Panc1 (cell line): ENCODE measurements around the gene FBXO45. TPM values are rescaled to one million over a fixed set of nuclear protein-coding genes. Genes with fewer than 3 reads are reported as not detected.

Experiments
- ATAC-seq: fragments of 200-7000 bp; cut with Tn5 transposase; 2 replicates; pipeline ENCODE4 v1.9.1; 2020; ENCODE audit warnings: mild to moderate bottlenecking, moderate library complexity
- BruUV-seq: library from RNA; stranded (reverse); fragments of 400-500 nt; replicated peaks from 2 replicates; lab custom pipeline; 2021; lab: Mats Ljungman, UMichigan
- CTCF ChIA-PET: fragments of 300-600 bp; sonication (Branson Sonifier 250); formaldehyde crosslinking; loops from one replicate; lab custom pipeline; 2022; ENCODE audit warnings: antibody characterized with exemption; lab: Charles Lee
- POLR2A ChIA-PET: fragments of 300-600 bp; sonication (Branson Sonifier 250); formaldehyde crosslinking; loops from one replicate; lab custom pipeline; 2022; ENCODE audit warnings: antibody characterized with exemption; lab: Charles Lee
- DNase-seq: peaks from one replicate; pipeline ENCODE4 v3.0.0-alpha.2; 2010; ENCODE audit warnings: low read depth, low spot score
- H3K27ac ChIP-seq: 2 replicates; pipeline ENCODE4 v1.5.1; 2011; ENCODE audit warnings: mild to moderate bottlenecking, low read length, inconsistent platforms
- H3K27me3 ChIP-seq: fragments of 200-500 bp; sonication (Bioruptor generic); 2 replicates; pipeline ENCODE4 v1.6.0; 2014; ENCODE audit warnings: low read length, inconsistent platforms; ENCODE audit not compliant: control insufficient read depth, insufficient read depth
- H3K36me3 ChIP-seq: fragments of 200-500 bp; sonication (Bioruptor generic); 2 replicates; pipeline ENCODE4 v1.5.1; 2014; ENCODE audit warnings: inconsistent platforms, mild to moderate bottlenecking, low read length, moderate library complexity; ENCODE audit not compliant: control insufficient read depth, insufficient read depth
- H3K4me1 ChIP-seq: 2 replicates; pipeline ENCODE4 v1.5.1; 2011; ENCODE audit warnings: inconsistent platforms, mild to moderate bottlenecking, low read length, moderate library complexity; ENCODE audit not compliant: control insufficient read depth, insufficient read depth
- H3K4me3 ChIP-seq, 2 experiments: 2 replicates each; pipeline ENCODE4 v1.5.1; 2011 to 2012; ENCODE audit warnings: low read depth in 2 of 2, low read length in 2 of 2, mild to moderate bottlenecking in 2 of 2, inconsistent platforms in 1 of 2, moderate library complexity in 1 of 2
- H3K9me3 ChIP-seq: fragments of 200-500 bp; sonication (Bioruptor generic); 2 replicates; pipeline ENCODE4 v1.5.1; 2014; ENCODE audit warnings: low read depth, mild to moderate bottlenecking, inconsistent platforms, low read length, moderate library complexity; ENCODE audit not compliant: control insufficient read depth, insufficient read depth
- CTCF ChIP-seq: fragments of 450-650 bp; IDR thresholded peaks from 2 replicates; pipeline ENCODE4 v1.5.1; 2017; ENCODE audit warnings: mild to moderate bottlenecking
- POLR2AphosphoS5 ChIP-seq: IDR thresholded peaks from 2 replicates; pipeline ENCODE4 v1.6.1; 2012; ENCODE audit warnings: mild to moderate bottlenecking, low read depth, low read length, moderate library complexity
- REST ChIP-seq, 2 experiments: IDR thresholded peaks; 2 replicates each; pipeline ENCODE4 v1.6.1; 2011 to 2012; ENCODE audit warnings: low read depth in 2 of 2, control low read depth in 1 of 2, low read length in 1 of 2, mild to moderate bottlenecking in 1 of 2, moderate library complexity in 1 of 2; ENCODE audit not compliant: insufficient read depth in 1 of 2
- SIN3A ChIP-seq: IDR thresholded peaks from 2 replicates; pipeline ENCODE4 v1.6.1; 2012; ENCODE audit warnings: low read depth, mild to moderate bottlenecking, low read length, moderate library complexity, borderline replicate concordance; ENCODE audit not compliant: insufficient read depth
- TCF7L2 ChIP-seq: IDR thresholded peaks from 2 replicates; pipeline ENCODE4 v1.6.1; 2011; ENCODE audit warnings: mild to moderate bottlenecking, low read depth, low read length, inconsistent platforms
- in situ Hi-C: cut with HindIII; loops from 2 replicates; pipeline ENCODE4 v1.10.0; 2016; ENCODE audit warnings: low sequenced_read_pairs, low pct_unique_long_range_greater_than_20kb
- intact Hi-C: fragments of 100-400 bp; cut with micrococcal nuclease; formaldehyde crosslinking; loops from one replicate; pipeline ENCODE4 v1.10.0; 2022; ENCODE audit not compliant: unreplicated experiment
- total RNA-seq: library from RNA; stranded (reverse); gene quantifications from one replicate; pipeline ENCODE4 v1.2.1, GENCODE V29; 2021; ENCODE audit not compliant: unreplicated experiment

FBXO45 gene
- total RNA-seq, 1 experiment from 2014 or later = 21.6 TPM

GRCh38 chr3:196625331-196625730 is 56.9 kb downstream of the FBXO45 start:
- no peaks in the 10 kb centered on the region for H3K9me3 ChIP-seq
- DNase-seq = no peak
- no peaks in the 10 kb centered on the region for H3K36me3 ChIP-seq
- in situ Hi-C loops = no loop called here
- H3K27ac ChIP-seq = peak overlapping the region; percentile 5; the same call in 1 of the 2 replicates
- no peaks in the 10 kb centered on the region for H3K27me3 ChIP-seq
- peaks cover 20% of the 10 kb centered on the region for H3K4me1 ChIP-seq
- H3K4me3 ChIP-seq = no peak overlapping the region
- TF ChIP-seq POLR2AphosphoS5 (no peak), TCF7L2 (no peak), CTCF (no peak), SIN3A (no peak), REST (IDR thresholded peaks at IDR 0.05; ENCODE audit: insufficient read depth in 1 of 2, low read depth in 2 of 2, low read length in 1 of 2) (no peak)
- intact Hi-C loops = no loop called here
- CTCF ChIA-PET = no interaction called here
- POLR2A ChIA-PET = no interaction called here
- ATAC-seq = no peak
- no TSS peak for BruUV-seq

GRCh38 chr3:196627918-196628231 is 59.4 kb downstream of the FBXO45 start:
- Histone ChIP-seq H3K9me3 (no peaks in the 10 kb centered on the region), H3K27me3 (no peaks in the 10 kb centered on the region), H3K27ac (peak overlapping the region; percentile 84), H3K4me3 (peak overlapping the region in 1 of 2 experiments; percentile 35; a peak in 2 of 4 replicates), H3K4me1 (peaks cover 26% of the 10 kb centered on the region), H3K36me3 (no peaks in the 10 kb centered on the region)
- BruUV-seq = no TSS peak
- in situ Hi-C loops = no loop called here
- DNase-seq (no peak), ATAC-seq (peak; percentile 49)
- POLR2A ChIA-PET = interaction anchor here (0.6 kb wide), 1 partner anchor 57 kb away, joined by 3 read pairs; no protein-coding TSS in a partner anchor
- intact Hi-C loops = no loop called here
- CTCF ChIA-PET = no interaction called here
- TF ChIP-seq CTCF (no peak), REST (IDR thresholded peaks at IDR 0.05; ENCODE audit: insufficient read depth in 1 of 2, low read depth in 2 of 2, low read length in 1 of 2) (peak in 1 of 2 experiments; percentile 31; a peak in 1 of 4 replicates), TCF7L2 (peak; percentile 89)
